ENCODE measurements around the gene FOXO1.

FOXO1 gene

GRCh38 chr13:40676007-40676406 is 9.6 kb upstream of the FOXO1 start:
- Histone ChIP-seq H3K27ac (ENCODE audit: low read depth, low read length, poor library complexity, severe bottlenecking) (no peak overlapping the region), H3K9ac (ENCODE audit: low read length) (no peak overlapping the region), H3K4me1 (ENCODE audit: insufficient read depth, low read length, severe bottlenecking) (peaks cover 29% of the 10 kb centered on the region), H3K36me3 (ENCODE audit: insufficient read depth, low read length) (no peaks in the 10 kb centered on the region), H3K9me2 (ENCODE audit: low read depth, low read length) (no peaks in the 10 kb centered on the region), H3K9me3 (ENCODE audit: low read length) (no peaks in the 10 kb centered on the region), H3K79me2 (ENCODE audit: insufficient read depth, low read length) (no peaks in the 10 kb centered on the region), H3F3A (ENCODE audit: insufficient read depth, low read length) (no peaks in the 10 kb centered on the region), H2AFZ (ENCODE audit: low read length) (no peak overlapping the region), H3K4me3 (ENCODE audit: low read depth, low read length, poor library complexity, severe bottlenecking) (no peak overlapping the region), H3K27me3 (ENCODE audit: insufficient read depth, low read length) (no peaks in the 10 kb centered on the region), H4K20me1 (ENCODE audit: insufficient read depth, low read length) (no peaks in the 10 kb centered on the region), H3K4me2 (ENCODE audit: low read length) (no peak overlapping the region)
- TF ChIP-seq CTCF (IDR thresholded peaks at IDR 0.05; ENCODE audit: low read length) (no peak), EZH2 (IDR thresholded peaks at IDR 0.05; ENCODE audit: borderline replicate concordance, low read length) (no peak)

DNA sequence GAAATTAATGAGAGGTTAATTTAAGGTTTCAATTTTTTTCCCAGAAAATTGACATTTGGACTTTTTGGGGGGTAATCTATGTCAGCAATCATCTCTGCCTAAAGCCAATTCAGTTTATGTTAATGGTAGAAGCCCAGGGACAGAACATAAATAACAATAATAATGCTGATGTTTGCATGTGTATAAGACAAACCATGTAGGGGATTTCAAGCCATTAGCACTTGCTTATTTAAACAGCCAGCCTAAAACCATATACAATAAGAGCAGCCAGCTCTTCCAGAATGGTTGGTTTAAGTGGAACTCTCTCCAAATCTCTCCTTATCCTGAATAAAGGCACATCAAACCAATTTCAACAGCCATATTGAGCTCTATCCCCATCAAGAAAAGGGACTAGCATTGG is 7.0 kb upstream of the FOXO1 start:
- Histone ChIP-seq H3K9ac (ENCODE audit: low read length) (no peak overlapping the region), H3K79me2 (ENCODE audit: insufficient read depth, low read length) (no peaks in the 10 kb centered on the region), H3K9me3 (ENCODE audit: low read length) (no peaks in the 10 kb centered on the region), H3K9me2 (ENCODE audit: low read depth, low read length) (no peaks in the 10 kb centered on the region), H2AFZ (ENCODE audit: low read length) (no peak overlapping the region), H3F3A (ENCODE audit: insufficient read depth, low read length) (no peaks in the 10 kb centered on the region), H3K4me3 (ENCODE audit: low read depth, low read length, poor library complexity, severe bottlenecking) (no peak overlapping the region), H3K27ac (ENCODE audit: low read depth, low read length, poor library complexity, severe bottlenecking) (peak overlapping the region; percentile 21), H3K4me1 (ENCODE audit: insufficient read depth, low read length, severe bottlenecking) (peaks cover 25% of the 10 kb centered on the region), H3K27me3 (ENCODE audit: insufficient read depth, low read length) (no peaks in the 10 kb centered on the region), H3K4me2 (ENCODE audit: low read length) (no peak overlapping the region), H3K36me3 (ENCODE audit: insufficient read depth, low read length) (no peaks in the 10 kb centered on the region), H4K20me1 (ENCODE audit: insufficient read depth, low read length) (no peaks in the 10 kb centered on the region)
- TF ChIP-seq CTCF (IDR thresholded peaks at IDR 0.05; ENCODE audit: low read length) (no peak), EZH2 (IDR thresholded peaks at IDR 0.05; ENCODE audit: borderline replicate concordance, low read length) (no peak)

DNA sequence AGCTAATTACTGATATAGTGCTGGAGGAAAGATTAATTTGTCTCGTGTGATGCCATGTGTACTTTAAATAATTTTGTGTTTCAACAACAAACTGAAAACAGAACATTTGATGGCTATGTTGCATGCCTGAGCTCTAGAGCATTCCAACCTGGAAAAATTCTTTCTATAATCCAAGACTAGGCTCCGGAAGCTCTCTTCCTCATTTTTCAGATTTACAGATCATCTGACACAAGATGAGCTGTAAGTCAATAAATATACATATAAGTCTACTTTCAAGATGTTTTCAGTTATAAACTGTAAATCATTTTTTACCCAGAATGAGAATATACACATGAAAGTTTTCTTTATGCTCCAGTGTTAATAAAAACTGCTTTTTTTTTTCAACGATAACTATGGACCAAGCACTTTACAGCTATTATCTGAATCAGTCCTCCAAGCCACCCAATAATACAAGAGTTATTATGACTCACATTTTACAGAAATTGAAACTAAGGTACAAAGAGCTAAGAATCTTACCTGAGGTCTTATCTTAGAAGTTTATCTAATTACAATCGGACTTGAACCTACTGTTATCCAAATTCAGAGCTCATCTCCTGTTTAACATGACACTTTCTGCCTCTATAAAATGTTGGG is 6.4 kb upstream of the FOXO1 start:
- Histone ChIP-seq H3F3A (ENCODE audit: insufficient read depth, low read length) (no peaks in the 10 kb centered on the region), H3K27me3 (ENCODE audit: insufficient read depth, low read length) (no peaks in the 10 kb centered on the region), H3K79me2 (ENCODE audit: insufficient read depth, low read length) (no peaks in the 10 kb centered on the region), H3K9me3 (ENCODE audit: low read length) (no peaks in the 10 kb centered on the region), H4K20me1 (ENCODE audit: insufficient read depth, low read length) (no peaks in the 10 kb centered on the region), H3K4me3 (ENCODE audit: low read depth, low read length, poor library complexity, severe bottlenecking) (no peak overlapping the region), H3K9ac (ENCODE audit: low read length) (no peak overlapping the region), H3K4me1 (ENCODE audit: insufficient read depth, low read length, severe bottlenecking) (peaks cover 30% of the 10 kb centered on the region), H3K36me3 (ENCODE audit: insufficient read depth, low read length) (no peaks in the 10 kb centered on the region), H3K4me2 (ENCODE audit: low read length) (no peak overlapping the region), H2AFZ (ENCODE audit: low read length) (no peak overlapping the region), H3K27ac (ENCODE audit: low read depth, low read length, poor library complexity, severe bottlenecking) (peak overlapping the region; percentile 21), H3K9me2 (ENCODE audit: low read depth, low read length) (no peaks in the 10 kb centered on the region)
- TF ChIP-seq EZH2 (IDR thresholded peaks at IDR 0.05; ENCODE audit: borderline replicate concordance, low read length) (no peak), CTCF (IDR thresholded peaks at IDR 0.05; ENCODE audit: low read length) (no peak)
